GM19372 (cell line): ENCODE results near the gene CCDC88C.
"Not testable (repeated sequence)": the region's sequence is repeated elsewhere in the genome, so short reads cannot be mapped to it uniquely, and the experiment has no call there.

Source experiments
- ATAC-seq: cut with Tn5 transposase; IDR thresholded peaks from one replicate; pipeline ENCODE4 v1.9.1; 2021; ENCODE audit warnings: mild to moderate bottlenecking, low read depth, moderate library complexity; ENCODE audit not compliant: unreplicated experiment

The CCDC88C gene

GRCh38 chr14:91417983-91418386 is 365 bp upstream of the CCDC88C start:
- ATAC-seq, result peak; percentile 29

- no peak for ATAC-seq
Measured at GRCh38 chr14:91416744-91417119, 888 bp downstream of the CCDC88C start.

GRCh38 chr14:91415794-91416743 is 1.6 kb downstream of the CCDC88C start:
- ATAC-seq, result peak; percentile 53

- ATAC-seq, result no peak
Measured at GRCh38 chr14:91414475-91414833, 3.2 kb downstream of the CCDC88C start.

- no peak for ATAC-seq
Measured at GRCh38 chr14:91413547-91414474, 3.8 kb downstream of the CCDC88C start.

- no peak for ATAC-seq
Measured at GRCh38 chr14:91412939-91413338, 4.7 kb downstream of the CCDC88C start.

- no peak for ATAC-seq
Measured at GRCh38 chr14:91410771-91411536, 6.7 kb downstream of the CCDC88C start.

- no peak for ATAC-seq
Measured at GRCh38 chr14:91409928-91410718, 7.5 kb downstream of the CCDC88C start.

GRCh38 chr14:91409240-91409639 is 8.4 kb downstream of the CCDC88C start:
- not testable (repeated sequence) for ATAC-seq

GRCh38 chr14:91406982-91407381 is 10.6 kb downstream of the CCDC88C start:
- no peak for ATAC-seq

- ATAC-seq, result no peak
Measured at GRCh38 chr14:91406451-91406850, 11.2 kb downstream of the CCDC88C start.

GRCh38 chr14:91405724-91406435 is 11.7 kb downstream of the CCDC88C start:
- no peak for ATAC-seq

- ATAC-seq, result no peak
Measured at GRCh38 chr14:91405241-91405721, 12.3 kb downstream of the CCDC88C start.

- no peak for ATAC-seq
Measured at GRCh38 chr14:91402771-91403600, 14.6 kb downstream of the CCDC88C start.

- ATAC-seq, result no peak
Measured at GRCh38 chr14:91402348-91402747, 15.3 kb downstream of the CCDC88C start.

GRCh38 chr14:91401751-91402150 is 15.9 kb downstream of the CCDC88C start:
- no peak for ATAC-seq

- no peak for ATAC-seq
Measured at GRCh38 chr14:91400696-91401095, 16.9 kb downstream of the CCDC88C start.
